Tongue (tissue), 2 donors: ENCODE measurements around the gene IBTK. TPM values are rescaled to one million over a fixed set of nuclear protein-coding genes. Genes with fewer than 3 reads are reported as not detected.
"Not testable (repeated sequence)": the region's sequence is repeated elsewhere in the genome, so short reads cannot be mapped to it uniquely, and the experiment has no call there.

ENCODE experiments used
- DNase-seq: peaks from one replicate; pipeline ENCODE4 v3.0.0-alpha.2; 2015
- total RNA-seq: library from RNA; depleted of rRNA; stranded (reverse); fragments of >200 nt; gene quantifications from one replicate; pipeline ENCODE4 v1.2.3, GENCODE V29; 2014

The IBTK gene, protein sequence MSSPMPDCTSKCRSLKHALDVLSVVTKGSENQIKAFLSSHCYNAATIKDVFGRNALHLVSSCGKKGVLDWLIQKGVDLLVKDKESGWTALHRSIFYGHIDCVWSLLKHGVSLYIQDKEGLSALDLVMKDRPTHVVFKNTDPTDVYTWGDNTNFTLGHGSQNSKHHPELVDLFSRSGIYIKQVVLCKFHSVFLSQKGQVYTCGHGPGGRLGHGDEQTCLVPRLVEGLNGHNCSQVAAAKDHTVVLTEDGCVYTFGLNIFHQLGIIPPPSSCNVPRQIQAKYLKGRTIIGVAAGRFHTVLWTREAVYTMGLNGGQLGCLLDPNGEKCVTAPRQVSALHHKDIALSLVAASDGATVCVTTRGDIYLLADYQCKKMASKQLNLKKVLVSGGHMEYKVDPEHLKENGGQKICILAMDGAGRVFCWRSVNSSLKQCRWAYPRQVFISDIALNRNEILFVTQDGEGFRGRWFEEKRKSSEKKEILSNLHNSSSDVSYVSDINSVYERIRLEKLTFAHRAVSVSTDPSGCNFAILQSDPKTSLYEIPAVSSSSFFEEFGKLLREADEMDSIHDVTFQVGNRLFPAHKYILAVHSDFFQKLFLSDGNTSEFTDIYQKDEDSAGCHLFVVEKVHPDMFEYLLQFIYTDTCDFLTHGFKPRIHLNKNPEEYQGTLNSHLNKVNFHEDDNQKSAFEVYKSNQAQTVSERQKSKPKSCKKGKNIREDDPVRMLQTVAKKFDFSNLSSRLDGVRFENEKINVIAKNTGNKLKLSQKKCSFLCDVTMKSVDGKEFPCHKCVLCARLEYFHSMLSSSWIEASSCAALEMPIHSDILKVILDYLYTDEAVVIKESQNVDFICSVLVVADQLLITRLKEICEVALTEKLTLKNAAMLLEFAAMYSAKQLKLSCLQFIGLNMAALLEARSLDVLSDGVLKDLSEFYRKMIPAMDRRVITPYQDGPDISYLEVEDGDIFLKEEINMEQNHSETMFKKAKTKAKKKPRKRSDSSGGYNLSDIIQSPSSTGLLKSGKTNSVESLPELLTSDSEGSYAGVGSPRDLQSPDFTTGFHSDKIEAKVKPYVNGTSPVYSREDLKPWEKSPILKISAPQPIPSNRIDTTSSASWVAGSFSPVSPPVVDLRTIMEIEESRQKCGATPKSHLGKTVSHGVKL (N-terminal part only)
- 66.3 TPM for total RNA-seq

GRCh38 chr6:82247505-82248272, at the start of gene IBTK:
Gene IBTK, minus strand, starts transcription at chr6:82247744. Its CDS starts 7,258 bp downstream, at chr6:82240486.
- DNase-seq, result peak; percentile 96

DNA sequence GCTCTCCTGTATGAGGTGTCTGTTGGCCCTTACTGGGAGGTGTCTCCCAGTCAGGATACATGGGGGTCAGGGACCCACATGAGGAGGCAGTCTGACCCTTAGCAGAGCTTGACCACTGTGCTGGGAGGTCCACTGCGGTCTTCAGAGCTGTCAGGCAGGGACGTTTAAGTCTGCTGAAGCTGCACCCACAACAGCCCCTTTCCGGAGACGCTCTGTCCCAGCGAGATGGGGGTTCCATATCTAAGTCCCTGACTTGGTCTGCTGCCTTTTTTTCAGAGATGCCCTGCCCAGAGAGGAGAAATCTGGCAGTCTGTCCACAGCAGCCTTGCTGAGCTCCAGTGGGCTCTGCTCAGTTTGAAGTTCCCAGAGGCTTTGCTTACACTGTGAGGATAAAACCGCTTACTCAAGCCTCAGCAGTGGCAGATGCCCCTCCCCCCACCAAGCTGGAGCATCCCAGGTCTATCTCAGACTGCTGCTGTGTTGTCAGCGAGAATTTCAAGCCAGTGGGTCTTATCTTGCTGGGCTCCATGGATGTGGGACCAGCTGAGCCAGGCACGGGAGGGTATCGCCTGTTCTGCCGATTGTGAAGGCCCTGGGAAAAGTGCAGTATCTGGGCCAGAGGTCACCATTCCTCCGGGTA, 36.3 kb upstream of the IBTK start:
- no peak for DNase-seq

DNA sequence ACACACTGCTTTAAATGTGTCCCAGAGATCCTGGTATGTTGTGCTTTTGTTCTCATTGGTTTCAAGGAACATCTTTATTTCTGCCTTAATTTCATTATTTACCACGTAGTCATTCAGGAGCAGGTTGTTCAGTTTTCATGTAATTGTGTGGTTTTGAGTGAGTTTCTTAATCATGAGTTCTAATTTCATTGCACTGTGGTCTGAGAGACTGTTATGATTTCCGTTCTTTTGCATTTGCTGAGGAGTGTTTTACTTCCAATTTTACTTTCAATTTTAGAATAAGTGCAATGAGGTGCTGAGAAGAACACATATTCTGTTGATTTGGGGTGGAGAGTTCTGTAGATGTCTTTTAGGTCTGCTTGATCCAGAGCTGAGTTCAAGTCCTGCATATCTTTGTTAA, 34.0 kb upstream of the IBTK start:
- not testable (repeated sequence) for DNase-seq

GRCh38 chr6:82277686-82278085, 30.1 kb upstream of the IBTK start:
- no peak for DNase-seq

GRCh38 chr6:82275686-82276085, 28.1 kb upstream of the IBTK start:
- DNase-seq, result no peak

- DNase-seq, result no peak
Observed at GRCh38 chr6:82273295-82273694, 25.8 kb upstream of the IBTK start.

- DNase-seq, result peak; percentile 56
Observed at GRCh38 chr6:82270881-82271635, 23.5 kb upstream of the IBTK start.

DNA sequence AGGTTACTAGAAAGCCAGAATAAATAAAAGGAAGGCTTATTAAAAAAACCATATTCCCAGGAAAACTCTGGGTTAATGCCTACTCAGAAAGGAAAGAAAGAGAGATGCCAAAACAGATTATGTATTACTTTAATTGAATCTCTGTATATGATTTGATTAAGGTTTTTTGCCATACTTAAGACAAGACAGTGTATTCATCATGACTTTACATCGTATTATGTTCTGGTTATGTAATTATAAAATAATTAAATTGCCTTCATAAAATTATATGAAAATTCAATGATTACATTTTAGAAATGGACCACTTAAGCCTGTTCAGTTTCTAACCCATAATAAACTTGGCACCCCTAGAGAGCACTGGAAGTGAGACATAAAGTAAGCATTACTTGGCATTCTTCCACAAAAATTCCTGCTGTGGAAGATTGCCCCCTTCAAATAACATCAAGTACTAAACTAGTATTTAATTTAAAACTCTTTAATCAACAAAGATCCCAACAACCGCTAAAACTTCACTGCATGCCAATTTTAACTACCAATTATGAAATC, 20.8 kb upstream of the IBTK start:
- no peak for DNase-seq

DNA sequence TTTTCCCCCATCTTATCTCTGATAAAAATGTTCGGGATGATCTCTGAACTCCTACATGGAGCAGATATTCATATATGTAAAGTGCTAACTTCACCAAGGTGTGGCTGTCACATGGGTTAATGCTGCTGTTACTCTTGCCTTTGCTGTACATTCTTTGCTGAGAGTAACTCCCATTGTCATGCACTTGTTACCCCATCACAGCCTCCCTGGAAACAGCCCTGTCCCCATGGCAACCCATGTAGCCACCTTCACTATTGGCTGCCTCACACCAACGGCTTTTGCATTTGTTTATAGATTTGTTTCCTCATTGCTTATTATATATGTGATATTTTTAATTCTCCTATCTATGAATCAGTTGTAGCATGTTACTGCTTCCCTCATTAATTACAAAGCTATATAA, 17.3 kb upstream of the IBTK start:
- DNase-seq, result no peak

GRCh38 chr6:82264321-82264720, 16.8 kb upstream of the IBTK start:
- no peak for DNase-seq

DNA sequence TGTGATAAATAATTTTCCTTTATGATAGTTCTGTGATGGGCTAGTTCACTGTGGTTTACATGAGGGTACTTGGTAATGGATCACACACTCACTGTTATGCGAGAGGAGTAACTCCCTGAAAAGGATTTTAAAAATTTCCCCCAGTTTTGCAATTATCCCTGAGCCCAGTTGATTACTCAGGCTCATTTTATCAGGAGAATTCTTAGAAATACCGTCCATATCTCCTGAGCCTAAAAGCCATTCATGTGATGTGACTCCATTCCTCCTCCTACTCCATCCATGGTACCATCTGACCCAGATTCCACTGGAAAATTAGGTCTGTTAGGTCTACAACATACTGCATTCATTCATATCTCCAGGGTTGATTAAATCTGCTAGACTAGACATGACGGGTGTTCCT, 16.4 kb upstream of the IBTK start:
- no peak for DNase-seq

- DNase-seq, result no peak
Observed at GRCh38 chr6:82260997-82261732, 13.6 kb upstream of the IBTK start.

DNA sequence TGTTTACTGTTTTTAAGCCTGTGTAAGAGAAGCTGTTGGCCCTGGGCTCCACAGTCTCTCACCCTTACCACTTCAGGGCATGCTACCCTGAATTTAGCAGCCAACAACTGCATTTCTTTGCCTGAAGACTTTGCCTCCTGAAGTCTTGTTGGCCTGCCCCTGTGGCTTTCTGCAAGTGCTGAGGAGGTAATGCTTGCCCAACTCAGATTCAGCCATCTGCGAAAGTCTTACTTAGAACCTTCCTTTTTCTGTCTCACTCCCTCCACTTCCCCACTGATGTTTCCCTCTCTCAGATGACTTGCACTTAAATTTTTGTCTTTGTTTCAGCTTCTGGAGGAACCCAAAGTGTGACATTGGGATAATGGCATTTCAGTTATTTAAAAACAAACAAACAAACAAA, 11.8 kb upstream of the IBTK start:
- no peak for DNase-seq

- DNase-seq, result no peak
Observed at GRCh38 chr6:82257088-82257774, 9.7 kb upstream of the IBTK start.

DNA sequence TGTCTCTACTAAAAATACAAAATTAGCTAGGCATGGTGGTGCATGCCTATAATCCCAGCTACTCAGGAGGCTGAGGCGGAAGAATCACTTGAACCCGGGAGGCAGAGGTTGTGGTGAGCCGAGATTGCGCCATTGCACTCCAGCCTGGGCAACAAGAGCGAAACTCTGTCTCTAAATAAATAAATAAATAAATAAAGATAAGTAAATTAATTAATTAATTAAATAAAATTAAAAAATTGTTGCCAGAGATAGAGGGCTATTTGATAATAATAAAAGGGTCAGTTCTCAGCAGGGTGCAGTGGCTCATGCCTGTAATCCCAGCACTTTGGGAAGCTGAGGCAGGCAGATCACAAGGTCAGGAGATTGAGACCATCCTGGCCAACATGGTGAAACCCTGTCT, 7.2 kb upstream of the IBTK start:
- not testable (repeated sequence) for DNase-seq

- peak; percentile 55 for DNase-seq
Observed at GRCh38 chr6:82251942-82252341, 4.4 kb upstream of the IBTK start.

DNA sequence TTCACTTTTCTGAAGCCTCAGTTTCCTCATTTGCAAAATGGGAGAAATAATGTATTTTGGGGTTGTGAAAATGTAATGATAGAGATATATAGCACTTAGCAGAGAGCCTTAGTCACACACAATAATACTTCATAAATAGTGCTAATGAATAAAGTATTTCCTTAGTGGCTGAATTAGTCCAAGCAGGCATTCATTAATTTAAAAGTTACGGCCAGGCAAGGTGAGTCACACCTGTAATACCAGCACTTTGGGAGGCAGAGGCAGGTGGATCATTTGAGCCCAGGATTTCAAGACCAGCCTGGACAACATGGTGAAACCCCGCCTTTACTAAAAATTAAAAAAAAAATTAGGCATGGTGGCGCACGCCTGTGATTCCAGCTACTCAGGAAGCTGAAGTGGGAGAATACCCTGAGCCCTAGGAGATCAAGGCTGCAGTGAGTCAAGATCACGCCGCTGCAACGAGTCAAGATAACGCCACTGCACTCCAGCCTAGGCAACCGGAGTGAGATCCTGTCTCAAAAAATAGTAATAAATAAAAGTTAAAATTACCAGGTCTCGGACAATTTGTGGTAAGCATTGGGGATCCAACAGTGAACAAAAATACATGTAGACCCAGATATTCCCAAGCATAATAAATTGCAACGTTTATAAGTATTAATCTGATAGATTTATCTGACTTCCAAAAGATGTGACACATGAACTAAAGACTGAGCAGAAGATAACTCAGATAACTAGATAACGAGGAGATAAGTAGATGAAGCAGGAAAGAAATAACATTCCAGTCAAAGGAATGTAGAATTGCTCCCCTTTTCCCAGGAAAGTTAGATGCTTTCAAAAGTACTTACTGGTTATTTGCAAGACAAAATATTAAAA, 2.1 kb upstream of the IBTK start:
- DNase-seq, result no peak

GRCh38 chr6:82248273-82248735, 760 bp upstream of the IBTK start:
- no peak for DNase-seq
